GM12878 (cell line): Measurements from ENCODE around the gene ACSF3. TPM values are rescaled to one million over a fixed set of nuclear protein-coding genes. Genes with fewer than 3 reads are reported as not detected.

Experiments used
- ATAC-seq: fragments of 200-7000 bp; cut with Tn5 transposase; 3 replicates; pipeline ENCODE4 v1.9.1; 2020; ENCODE audit warnings: mild to moderate bottlenecking, moderate library complexity
- BruUV-seq: library from RNA; stranded (reverse); fragments of 400-500 nt; replicated peaks from 2 replicates; lab custom pipeline; 2021; lab: Mats Ljungman, UMichigan
- CTCF ChIA-PET: fragments of 300-600 bp; sonication (Branson Sonifier 250); formaldehyde crosslinking; extraction: SDS; loops from one replicate; lab custom pipeline; 2021; ENCODE audit warnings: inconsistent platforms; lab: Yijun Ruan, JAX
- POLR2A ChIA-PET: fragments of 350-600 bp; formaldehyde crosslinking; extraction: SDS; loops from one replicate; lab custom pipeline; 2021; ENCODE audit warnings: inconsistent platforms; lab: Charles Lee
- RAD21 ChIA-PET: fragments of 300-600 bp; sonication (Branson Sonifier 250); formaldehyde crosslinking; loops from one replicate; lab custom pipeline; 2023; ENCODE audit warnings: antibody characterized with exemption; ENCODE audit not compliant: unreplicated experiment; lab: Charles Lee
- SMC1A ChIA-PET: fragments of 300-600 bp; sonication (Branson Sonifier 250); formaldehyde crosslinking; loops from one replicate; lab custom pipeline; 2023; ENCODE audit not compliant: unreplicated experiment, uncharacterized antibody; lab: Charles Lee
- DNase-seq: peaks from one replicate; pipeline ENCODE4 v3.0.0-alpha.2; 2011; ENCODE audit warnings: low read depth, low spot score
- FAIRE-seq: peaks from 3 replicates; lab custom pipeline; 2011; peaks lifted over from hg19 to GRCh38; lab: Jason Lieb, UNC
- H2AFZ ChIP-seq: 2 replicates; pipeline ENCODE4 v1.6.0; 2011; ENCODE audit warnings: low read depth, low read length, control low read depth; ENCODE audit not compliant: control insufficient read depth
- H3K27ac ChIP-seq: 2 replicates; pipeline ENCODE4 v1.5.1; 2011; ENCODE audit warnings: control low read depth; ENCODE audit not compliant: control insufficient read depth, insufficient read depth
- H3K27me3 ChIP-seq, 2 experiments: replicated peaks in 1 of 2; 2 replicates each; pipeline versions ENCODE4 v1.6.0 to v1.6.1; 2011; ENCODE audit warnings: low read length in 1 of 2; ENCODE audit not compliant: control insufficient read depth in 2 of 2, insufficient read depth in 2 of 2
- H3K36me3 ChIP-seq, 2 experiments: 2 replicates each; pipeline ENCODE4 v1.5.1; 2011; ENCODE audit warnings: low read length in 1 of 2; ENCODE audit not compliant: control insufficient read depth in 2 of 2, insufficient read depth in 2 of 2
- H3K4me1 ChIP-seq: 2 replicates; pipeline ENCODE4 v1.6.1; 2011; ENCODE audit warnings: mild to moderate bottlenecking, low read length, moderate library complexity, mixed read lengths; ENCODE audit not compliant: control insufficient read depth, insufficient read depth
- H3K4me2 ChIP-seq: 2 replicates; pipeline ENCODE4 v1.6.0; 2011; ENCODE audit warnings: control low read depth; ENCODE audit not compliant: control insufficient read depth, insufficient read depth
- H3K4me3 ChIP-seq: fragments of 200-600 bp; sonication (generic); 2 replicates; pipeline ENCODE4 v1.5.1; 2016
- H3K79me2 ChIP-seq: 2 replicates; pipeline ENCODE4 v1.6.0; 2011; ENCODE audit warnings: low read length; ENCODE audit not compliant: control insufficient read depth, insufficient read depth
- H3K9ac ChIP-seq: 2 replicates; pipeline ENCODE4 v1.8.0; 2011; ENCODE audit warnings: low read length, control low read depth, mixed read lengths; ENCODE audit not compliant: control insufficient read depth, insufficient read depth
- H3K9me3 ChIP-seq: replicated peaks from 3 replicates; pipeline ENCODE4 v1.5.1; 2011; ENCODE audit warnings: mild to moderate bottlenecking, low read length; ENCODE audit not compliant: control insufficient read depth, insufficient read depth
- H4K20me1 ChIP-seq: 2 replicates; pipeline ENCODE4 v1.6.0; 2011; ENCODE audit not compliant: control insufficient read depth, insufficient read depth
- BHLHE40 ChIP-seq, 2 experiments: fragments of 450-650 bp in 1 of 2; IDR thresholded peaks; 2 replicates each; pipeline ENCODE4 v1.6.1; 2011 to 2017; ENCODE audit warnings: low read depth in 2 of 2, borderline replicate concordance in 1 of 2, improper control_type of control experiment in 1 of 2, low read length in 1 of 2, mild to moderate bottlenecking in 1 of 2
- BMI1 ChIP-seq: fragments of 450-650 bp; IDR thresholded peaks from 2 replicates; pipeline ENCODE4 v1.6.1; 2016; ENCODE audit warnings: mild to moderate bottlenecking, moderate library complexity, borderline replicate concordance
- CEBPB ChIP-seq, 2 experiments: fragments of 150-350 bp in 1 of 2; IDR thresholded peaks; 2 replicates each; pipeline ENCODE4 v1.6.1; 2012 to 2014; ENCODE audit warnings: low read depth in 2 of 2, low read length in 2 of 2, borderline replicate concordance in 1 of 2, inconsistent platforms in 1 of 2
- FOXM1 ChIP-seq: IDR thresholded peaks from 2 replicates; pipeline ENCODE4 v1.6.1; 2012; ENCODE audit warnings: low read depth, mild to moderate bottlenecking, inconsistent platforms, low read length, moderate library complexity
- NBN ChIP-seq: fragments of 450-650 bp; IDR thresholded peaks from 2 replicates; pipeline ENCODE4 v1.6.1; 2016
- ZBTB40 ChIP-seq: fragments of 450-650 bp; IDR thresholded peaks from 2 replicates; pipeline ENCODE4 v1.6.1; 2016; ENCODE audit warnings: mild to moderate bottlenecking, moderate library complexity, borderline replicate concordance
- ZNF207 ChIP-seq: fragments of 450-650 bp; IDR thresholded peaks from 2 replicates; pipeline ENCODE4 v1.6.1; 2014; ENCODE audit warnings: antibody characterized with exemption, mild to moderate bottlenecking, borderline replicate concordance
- WGBS: methylation state at CpG from one replicate; pipeline ENCODE4 v1.1.6; 2016; ENCODE audit warnings: low lambda C conversion rate; ENCODE audit not compliant: insufficient replicate concordance, insufficient coverage; ENCODE audit errors: missing lambda C conversion rate; 5-methylcytosine and 5-hydroxymethylcytosine counted together
- in situ Hi-C: fragments of 300-500 bp; cut with MboI; formaldehyde crosslinking; loops from 9 replicates; pipeline ENCODE4 v1.14.3; 2018; ENCODE audit warnings: mixed read lengths
- intact Hi-C: fragments of 100-400 bp; cut with micrococcal nuclease; formaldehyde crosslinking; loops from one replicate; pipeline ENCODE4 v1.14.2; 2022; ENCODE audit not compliant: unreplicated experiment
- polyA plus RNA-seq, 11 experiments: library from polyadenylated mRNA; depleted of rRNA in 4 of 11; unstranded in 6 of 11; stranded (reverse) in 5 of 11; fragments of >200 nt; fragmentation: Nextera tagmentation in 4 of 11; fragmentation: Illumina TruSeq in 1 of 11; extraction: Ambion mirVana in 4 of 11; extraction: Trizol in 1 of 11; gene quantifications; 1 replicate in 1 of 11; 2 replicates in 10 of 11; pipeline versions ENCODE4 v1.2.1 to v1.2.3, GENCODE V29; 2011 to 2016; ENCODE audit warnings: inconsistent platforms in 2 of 11, missing spikeins in 2 of 11, low read depth in 1 of 11
- total RNA-seq, 4 experiments: library from RNA; depleted of rRNA in 3 of 4; stranded (reverse); fragments of >200 nt in 3 of 4; fragmentation: Illumina TruSeq in 1 of 4; extraction: Trizol in 1 of 4; gene quantifications; 2 replicates each; pipeline versions ENCODE4 v1.2.1 to v1.2.3, GENCODE V29; 2013 to 2021

ACSF3 gene
- total and polyA plus RNA-seq, 10 of the 15 experiments (the other 5 are each of a cell fraction or from before 2014, with no cell fraction given) = 1.0 to 44.4 (median 25.8) TPM

DNA sequence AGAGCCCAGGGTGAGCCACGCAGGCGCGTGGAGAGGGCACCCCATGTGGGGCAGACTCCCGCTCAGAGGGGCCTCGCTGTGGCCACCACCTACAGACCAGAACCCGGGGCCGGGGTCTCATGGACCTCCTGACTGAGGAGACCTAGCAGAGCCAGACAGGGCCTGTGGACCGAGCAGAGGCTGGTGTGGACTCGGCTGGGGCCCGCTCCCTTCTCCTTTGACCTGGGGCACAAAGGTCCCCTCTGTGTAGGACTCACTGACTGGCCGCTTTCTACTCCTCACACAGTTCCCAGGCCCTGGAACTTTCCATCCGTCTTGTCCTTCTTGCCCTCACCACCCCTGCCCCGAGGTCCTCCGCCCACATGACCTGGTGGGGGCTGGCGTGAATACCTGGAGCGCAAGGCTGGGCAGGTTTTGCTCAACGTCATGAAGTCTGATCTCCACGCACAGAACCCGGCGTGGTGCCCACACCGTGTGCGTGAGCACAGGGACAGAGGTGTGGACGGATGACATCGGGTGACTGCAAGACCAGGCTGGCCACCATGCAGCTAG lies 44.7 kb upstream of the ACSF3 start:
- H3K4me3 ChIP-seq = no peak overlapping the region
- 55% methylated on average over 24 of the region's 24 CpGs for WGBS
- H3K9ac ChIP-seq = no peak overlapping the region
- H3K79me2 ChIP-seq = no peaks in the 10 kb centered on the region
- H4K20me1 ChIP-seq = no peaks in the 10 kb centered on the region
- ChIA-PET RAD21 (interaction anchor here (1.1 kb wide), 1 partner anchor 12 kb away, joined by 3 read pairs; no protein-coding TSS in a partner anchor), POLR2A (no interaction called here), SMC1A (interaction anchor here (1.0 kb wide), 1 partner anchor 11 kb away, joined by 3 read pairs; no protein-coding TSS in a partner anchor), CTCF (no interaction called here)
- no peak overlapping the region for H3K27ac ChIP-seq
- H3K27me3 ChIP-seq = no peaks in the 10 kb centered on the region; a peak in 1 of 4 replicates
- no peak for TF ChIP-seq CEBPB (IDR thresholded peaks at IDR 0.05; ENCODE audit: borderline replicate concordance in 1 of 2, low read depth in 2 of 2, low read length in 2 of 2)
- H3K4me1 ChIP-seq = no peaks in the 10 kb centered on the region
- no TSS peak for BruUV-seq
- no peaks in the 10 kb centered on the region for H3K36me3 ChIP-seq
- no peak for ATAC-seq
- intact Hi-C loops (no loop called here), in situ Hi-C loops (no loop called here)
- no peak overlapping the region for H2AFZ ChIP-seq
- H3K4me2 ChIP-seq = no peak overlapping the region
- FAIRE-seq = no peak
- H3K9me3 ChIP-seq = no peaks in the 10 kb centered on the region; the same call in 2 of the 3 replicates
- DNase-seq = no peak

DNA sequence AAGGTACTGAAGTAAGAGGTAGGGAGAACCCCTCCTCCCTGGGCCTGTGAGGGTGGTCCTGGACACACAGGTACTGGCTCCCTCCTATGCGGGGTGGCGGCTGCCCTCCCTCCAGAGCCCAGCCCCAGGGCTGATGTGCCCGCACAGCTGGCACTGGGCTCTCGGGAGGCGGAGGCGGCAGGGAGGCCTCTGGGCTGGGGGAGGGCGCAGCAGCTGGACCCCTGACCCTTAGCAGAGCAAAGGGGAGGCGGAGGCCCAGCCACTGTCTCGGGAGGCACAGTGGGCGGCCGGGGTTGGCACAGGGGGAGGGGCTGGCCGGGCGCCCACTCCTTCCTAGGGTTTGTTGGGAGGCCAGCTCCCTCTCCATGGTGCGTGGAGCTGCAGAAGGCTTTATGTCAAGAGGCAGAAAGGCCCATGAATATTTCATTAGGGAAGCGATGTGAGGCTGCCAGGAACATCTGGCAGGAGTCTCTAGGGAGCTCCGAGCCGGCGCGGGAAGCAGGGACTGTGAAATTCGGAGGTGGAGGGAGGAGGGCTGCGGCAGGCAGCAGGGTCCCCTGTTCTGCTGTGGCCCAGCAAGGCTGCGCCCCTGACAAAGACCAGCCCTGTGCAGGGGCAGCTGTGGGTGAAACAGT lies 44.1 kb upstream of the ACSF3 start:
- 43% methylated on average over 21 of the region's 22 CpGs for WGBS
- Histone ChIP-seq H4K20me1 (no peaks in the 10 kb centered on the region), H3K36me3 (no peaks in the 10 kb centered on the region), H3K9me3 (no peaks in the 10 kb centered on the region; the same call in 2 of the 3 replicates), H3K27ac (no peak overlapping the region), H3K9ac (no peak overlapping the region), H3K4me3 (no peak overlapping the region), H3K4me2 (no peak overlapping the region), H3K27me3 (no peaks in the 10 kb centered on the region), H3K4me1 (no peaks in the 10 kb centered on the region), H3K79me2 (no peaks in the 10 kb centered on the region), H2AFZ (no peak overlapping the region)
- intact Hi-C loops = no loop called here
- SMC1A ChIA-PET = no interaction called here
- POLR2A ChIA-PET = no interaction called here
- CTCF ChIA-PET = no interaction called here
- ATAC-seq (no peak), DNase-seq (no peak), FAIRE-seq (no peak)
- RAD21 ChIA-PET = interaction anchor here (1.1 kb wide), 1 partner anchor 11 kb away, joined by 3 read pairs; no protein-coding TSS in a partner anchor
- no TSS peak for BruUV-seq
- in situ Hi-C loops = no loop called here
- TF ChIP-seq BHLHE40 (IDR thresholded peaks at IDR 0.05; ENCODE audit: borderline replicate concordance in 1 of 2, low read depth in 2 of 2, low read length in 1 of 2) (no peak), NBN (no peak), ZBTB40 (no peak), ZNF207 (no peak), FOXM1 (no peak), BMI1 (no peak)
